ENCODE data around the gene DTL. TPM values are rescaled to one million over a fixed set of nuclear protein-coding genes. Genes with fewer than 3 reads are reported as not detected.
A peak's percentile ranks its signal among the peaks of the same experiment; 100 is the strongest.

Gene DTL
- total and polyA plus RNA-seq, 11 donors: 0.08 to 6.2 (median 0.44) TPM; not detected in 1

DNA sequence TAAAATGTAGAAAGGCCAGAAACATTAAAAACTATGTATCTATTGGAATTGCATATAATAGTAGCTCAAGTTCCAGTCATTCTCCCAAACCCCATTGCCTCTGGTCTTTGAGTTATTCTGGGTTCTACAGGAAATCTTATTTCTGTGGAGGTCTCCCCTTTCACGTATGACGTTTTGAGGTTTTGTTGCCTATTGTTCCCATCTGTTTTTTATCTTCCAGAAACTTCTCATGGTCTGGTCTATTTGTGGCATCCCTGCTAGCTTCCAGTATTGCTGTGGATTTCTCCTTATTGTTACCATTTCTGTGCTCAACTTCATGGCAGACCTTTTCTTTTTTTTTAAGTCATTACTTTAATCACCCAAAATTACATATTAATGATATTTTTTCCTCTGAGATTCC lies 43.3 kb downstream of the DTL start:
- 40 to 60% (median 48%) methylated on average over 2 of the region's 2 CpGs for WGBS, 4 donors
- intact Hi-C loops (cut with DNase I): loop anchor here in 2 of 10 donors (5.0 to 10.0 kb wide), 2 partner anchors 33 to 86 kb away; no protein-coding TSS in a partner anchor

DNA sequence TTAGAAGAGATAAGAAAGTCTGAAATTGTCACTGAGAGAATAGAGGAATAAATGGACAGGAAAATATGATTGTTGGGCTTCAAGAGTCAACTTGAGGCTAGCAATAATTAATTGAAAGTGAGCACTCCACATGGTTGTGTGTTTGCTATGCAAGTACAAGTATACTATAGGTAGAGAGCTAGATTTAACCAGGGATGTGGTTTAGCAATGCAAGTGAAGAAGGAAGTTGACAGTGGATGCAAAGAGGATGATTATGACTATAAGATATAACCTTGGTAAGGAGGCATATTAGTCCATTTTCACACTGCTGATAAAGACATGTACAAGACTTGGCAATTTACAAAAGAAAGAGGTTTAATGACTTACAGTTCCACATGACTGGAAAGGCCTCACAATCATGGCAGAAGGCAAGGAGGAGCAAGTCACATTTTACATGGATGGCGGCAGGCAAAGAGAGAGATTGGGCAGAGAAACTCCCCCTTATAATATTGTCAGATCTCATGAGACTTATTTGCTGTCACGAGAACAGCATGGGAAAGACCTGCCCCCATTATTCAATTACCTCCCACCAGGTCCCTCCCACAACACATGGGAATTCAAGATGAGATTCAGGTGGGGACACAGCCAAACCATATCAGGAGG lies 47.3 kb downstream of the DTL start:
- intact Hi-C loops (cut with DNase I): loop anchor here in 1 of 10 donors (10.0 kb wide), 1 partner anchor 152 kb away; no protein-coding TSS in a partner anchor
- H3K36me3 ChIP-seq: no peaks in the 10 kb centered on the region
- peaks cover 0 to 15% (median 4%) of the 10 kb centered on the region in 12 donors for H3K4me1 ChIP-seq
- no peak for ATAC-seq
- no peak for DNase-seq
- no peak overlapping the region for H3K4me3 ChIP-seq
- TF ChIP-seq, protein P1, sequence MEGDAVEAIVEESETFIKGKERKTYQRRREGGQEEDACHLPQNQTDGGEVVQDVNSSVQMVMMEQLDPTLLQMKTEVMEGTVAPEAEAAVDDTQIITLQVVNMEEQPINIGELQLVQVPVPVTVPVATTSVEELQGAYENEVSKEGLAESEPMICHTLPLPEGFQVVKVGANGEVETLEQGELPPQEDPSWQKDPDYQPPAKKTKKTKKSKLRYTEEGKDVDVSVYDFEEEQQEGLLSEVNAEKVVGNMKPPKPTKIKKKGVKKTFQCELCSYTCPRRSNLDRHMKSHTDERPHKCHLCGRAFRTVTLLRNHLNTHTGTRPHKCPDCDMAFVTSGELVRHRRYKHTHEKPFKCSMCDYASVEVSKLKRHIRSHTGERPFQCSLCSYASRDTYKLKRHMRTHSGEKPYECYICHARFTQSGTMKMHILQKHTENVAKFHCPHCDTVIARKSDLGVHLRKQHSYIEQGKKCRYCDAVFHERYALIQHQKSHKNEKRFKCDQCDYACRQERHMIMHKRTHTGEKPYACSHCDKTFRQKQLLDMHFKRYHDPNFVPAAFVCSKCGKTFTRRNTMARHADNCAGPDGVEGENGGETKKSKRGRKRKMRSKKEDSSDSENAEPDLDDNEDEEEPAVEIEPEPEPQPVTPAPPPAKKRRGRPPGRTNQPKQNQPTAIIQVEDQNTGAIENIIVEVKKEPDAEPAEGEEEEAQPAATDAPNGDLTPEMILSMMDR (IDR thresholded peaks at IDR 0.05): no peak
- no peak for TF ChIP-seq POLR2A (IDR thresholded peaks at IDR 0.05)
- no peak overlapping the region for H3K27ac ChIP-seq
- no peaks in the 10 kb centered on the region for H3K9me3 ChIP-seq
- WGBS, 4 donors: 86 to 96% (median 93%) methylated on average over 2 of the region's 2 CpGs
- H3K27me3 ChIP-seq: no peaks in the 10 kb centered on the region

More for the DNA sequence above, 43.3 kb downstream of the DTL start:
- H3K9me3 ChIP-seq: no peaks in the 10 kb centered on the region
- DNase-seq: no peak
- no peak for TF ChIP-seq POLR2A (IDR thresholded peaks at IDR 0.05)
- TF ChIP-seq, protein P1 (IDR thresholded peaks at IDR 0.05): no peak
- H3K4me1 ChIP-seq: peaks cover 0 to 10% (median 0%) of the 10 kb centered on the region in 12 donors
- H3K27me3 ChIP-seq: no peaks in the 10 kb centered on the region
- H3K27ac ChIP-seq: no peak overlapping the region
- H3K36me3 ChIP-seq: no peaks in the 10 kb centered on the region
- no peak overlapping the region for H3K4me3 ChIP-seq
- no peak for ATAC-seq

DNA sequence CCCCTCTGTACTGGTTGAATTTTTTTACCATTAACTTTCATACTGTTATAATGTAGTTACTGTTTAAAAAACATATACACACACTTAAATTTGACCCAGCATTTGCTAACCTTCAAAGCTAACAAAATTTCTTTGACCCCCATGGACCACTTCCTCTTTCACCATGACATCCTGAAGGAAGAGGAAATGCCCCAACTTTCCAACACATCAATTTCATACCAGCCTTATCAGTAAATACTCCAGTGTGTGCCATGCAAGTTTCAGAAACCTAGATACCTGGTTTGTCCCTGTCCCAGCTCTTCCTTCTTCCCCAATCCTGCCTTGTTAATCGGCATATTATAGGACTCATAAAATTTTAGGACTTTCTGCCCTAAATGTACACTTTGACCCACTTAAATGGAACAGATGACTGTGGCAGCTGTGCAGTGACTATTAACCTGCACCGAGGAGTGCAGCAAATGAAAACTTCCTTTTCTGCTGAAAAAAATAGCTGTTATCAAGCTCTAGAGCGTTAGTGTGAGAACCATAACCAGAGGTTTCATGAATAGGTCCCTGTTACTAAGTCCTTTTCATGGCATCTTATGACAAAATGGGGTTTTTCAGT lies 54.1 kb downstream of the DTL start:
- peaks cover 0 to 34% (median 10%) of the 10 kb centered on the region in 12 donors for H3K4me1 ChIP-seq
- TF ChIP-seq POLR2A (IDR thresholded peaks at IDR 0.05): no peak
- TF ChIP-seq, protein P1 (IDR thresholded peaks at IDR 0.05): no peak
- H3K27me3 ChIP-seq: no peaks in the 10 kb centered on the region
- no peaks in the 10 kb centered on the region for H3K36me3 ChIP-seq
- intact Hi-C loops (cut with DNase I): loop anchor here in 2 of 10 donors (5.0 to 10.0 kb wide), 3 partner anchors 145 to 198 kb away; partner anchors contain the start of gene PPP2R5A (in 1 of the 2)
- 57 to 75% (median 64%) methylated on average over 3 of the region's 3 CpGs for WGBS, 4 donors
- DNase-seq: no peak
- H3K9me3 ChIP-seq: peaks cover 0 to 5% (median 0%) of the 10 kb centered on the region in 12 donors
- peak overlapping the region in 5 of 12 donors; percentile 11 to 78 (median 21) for H3K27ac ChIP-seq
- H3K4me3 ChIP-seq: no peak overlapping the region
- no peak for ATAC-seq

DNA sequence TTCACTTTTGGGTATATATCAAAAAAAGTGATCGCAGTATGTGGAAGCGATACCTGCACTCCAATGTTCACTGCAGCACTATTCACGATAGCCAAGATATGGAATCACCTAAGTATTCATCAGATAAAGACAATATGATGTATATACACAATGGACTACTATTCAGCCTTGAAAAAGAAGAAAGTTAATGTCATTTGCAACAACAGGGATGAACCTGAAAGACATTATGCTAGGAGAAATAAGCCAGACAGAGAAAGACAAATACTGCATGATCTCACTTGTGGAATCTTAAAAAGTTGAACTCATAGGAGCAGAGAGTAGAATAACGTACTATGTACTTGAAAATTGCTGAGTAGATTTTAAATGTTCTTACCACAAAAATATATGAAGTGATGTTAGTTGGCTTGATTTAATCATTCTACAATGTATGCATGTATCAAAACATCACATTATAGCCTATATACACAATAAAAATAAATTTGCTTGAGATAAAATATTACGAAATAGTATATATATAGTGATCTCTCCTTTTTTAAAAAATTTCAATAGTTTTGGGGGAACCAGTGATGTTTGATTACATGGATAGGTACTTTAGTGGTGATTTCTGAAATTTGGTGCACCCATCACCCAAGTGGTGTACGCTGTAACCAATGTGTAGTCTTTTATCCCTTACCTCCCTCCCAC lies 56.0 kb downstream of the DTL start:
- H3K27ac ChIP-seq: no peak overlapping the region
- no peak overlapping the region for H3K4me3 ChIP-seq
- H3K4me1 ChIP-seq: peaks cover 0 to 34% (median 10%) of the 10 kb centered on the region in 12 donors
- DNase-seq (no peak), ATAC-seq (no peak)
- peaks cover 0 to 12% (median under 1%) of the 10 kb centered on the region in 12 donors for H3K9me3 ChIP-seq
- no peaks in the 10 kb centered on the region for H3K36me3 ChIP-seq
- intact Hi-C loops (cut with DNase I): no loop called here
- H3K27me3 ChIP-seq: no peaks in the 10 kb centered on the region
- TF ChIP-seq, protein P1 (IDR thresholded peaks at IDR 0.05): no peak
- TF ChIP-seq POLR2A (IDR thresholded peaks at IDR 0.05): no peak
- 78 to 90% (median 82%) methylated on average over 6 of the region's 6 CpGs for WGBS, 4 donors

Measured in heart left ventricle (tissue), 16 donors.